Motor neuron (in vitro differentiated cells): ENCODE data around the gene DGKI. TPM values are rescaled to one million over a fixed set of nuclear protein-coding genes. Genes with fewer than 3 reads are reported as not detected.

Experiments
- ATAC-seq, 8 experiments: fragments of 200-7000 bp; cut with Tn5 transposase; replicated peaks in 6 of 8; 2 replicates each; pipeline ENCODE4 v1.8.0; 2021; ENCODE audit warnings: mild to moderate bottlenecking in 8 of 8, moderate library complexity in 8 of 8
- H3K27ac ChIP-seq, 2 donors: fragments of 250-450 bp; sonication (Bioruptor Pico); 2 replicates each; pipeline ENCODE4 v1.9.0; 2021; ENCODE audit warnings: antibody characterized with exemption in 2 of 2, mild to moderate bottlenecking in 2 of 2, moderate library complexity in 1 of 2
- H3K4me1 ChIP-seq, 2 donors: fragments of 250-450 bp; sonication (Bioruptor Pico); replicated peaks in 1 of 2; 2 replicates each; pipeline ENCODE4 v1.6.1; 2021; ENCODE audit warnings: antibody characterized with exemption in 2 of 2, mild to moderate bottlenecking in 2 of 2, moderate library complexity in 1 of 2
- H3K4me3 ChIP-seq, 5 donors: fragments of 250-450 bp; sonication (Bioruptor Pico); 2 replicates each; pipeline ENCODE4 v1.9.0; 2021; ENCODE audit warnings: antibody characterized with exemption in 5 of 5, mild to moderate bottlenecking in 5 of 5, moderate library complexity in 4 of 5
- WGBS, 10 experiments: fragments of 450-650 bp; shearing (Covaris generic); methylation state at CpG; one replicate each; pipeline ENCODE4 v1.0.0; 2022; 5-methylcytosine and 5-hydroxymethylcytosine counted together
- in situ Hi-C, 9 experiments: fragments of 400-800 bp; cut with MboI; loops; one replicate each; pipeline ENCODE4 v1.15.0; 2021; ENCODE audit warnings: low sequenced_read_pairs in 9 of 9, low pct_unique_long_range_greater_than_20kb in 2 of 9; ENCODE audit not compliant: unreplicated experiment in 9 of 9
- total RNA-seq, 8 experiments: library from RNA; unstranded; fragments of 300-600 nt; gene quantifications; 2 replicates each; pipeline versions ENCODE4 v1.2.3 to v1.2.4, GENCODE V29; 2022

DGKI gene
- total RNA-seq, 8 experiments from 2014 or later: 0.27 to 30.3 (median 10.4) TPM

DNA sequence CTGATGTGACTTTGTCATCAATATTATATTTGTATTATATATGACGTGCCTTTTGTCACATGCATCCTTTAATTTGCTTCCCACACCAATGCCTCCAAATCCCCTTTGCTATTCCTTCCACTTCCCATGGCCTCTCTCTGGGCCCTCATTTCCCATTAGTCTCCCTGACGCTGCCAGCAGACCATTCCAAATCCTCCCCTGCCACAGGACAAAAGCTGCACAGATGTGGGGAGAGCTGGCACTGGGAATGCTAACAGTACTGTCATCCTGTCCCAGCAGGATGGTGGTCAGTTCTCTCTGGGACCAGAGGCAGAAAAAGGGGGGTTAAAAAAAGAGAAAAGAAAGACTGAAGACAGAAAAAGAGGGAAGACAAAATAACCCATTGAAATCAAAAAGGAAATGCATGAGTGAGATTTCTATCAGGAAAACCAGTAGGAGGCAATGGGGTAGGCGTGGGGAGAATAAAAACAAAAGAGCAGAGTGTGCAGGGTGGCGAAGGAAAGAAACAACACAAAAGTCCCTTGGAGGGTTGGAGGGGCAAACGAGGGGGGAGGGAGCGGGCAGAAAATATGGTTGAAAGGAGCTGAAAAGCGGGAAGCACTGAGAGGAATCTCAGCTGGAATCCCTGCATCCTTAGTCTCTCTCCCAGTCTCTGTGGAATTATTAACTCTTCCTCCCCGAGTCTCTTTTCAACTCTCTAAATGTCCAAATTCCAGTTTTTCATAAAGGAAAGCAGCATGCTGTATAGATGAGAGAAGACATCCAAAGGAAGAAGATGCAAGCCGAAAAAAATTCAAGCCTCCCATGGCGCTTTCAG, 444.0 kb downstream of the DGKI start:
- peaks cover 9% of the 10 kb centered on the region in 2 donors for H3K4me1 ChIP-seq
- no peak overlapping the region for H3K4me3 ChIP-seq
- ATAC-seq: peak in 1 of 8 experiments; percentile 10
- no peak overlapping the region for H3K27ac ChIP-seq
- in situ Hi-C loops: no loop called here
- WGBS, 10 experiments: 11 to 72% (median 33%) methylated on average over 2 to 6 of the region's 10 CpGs

DNA sequence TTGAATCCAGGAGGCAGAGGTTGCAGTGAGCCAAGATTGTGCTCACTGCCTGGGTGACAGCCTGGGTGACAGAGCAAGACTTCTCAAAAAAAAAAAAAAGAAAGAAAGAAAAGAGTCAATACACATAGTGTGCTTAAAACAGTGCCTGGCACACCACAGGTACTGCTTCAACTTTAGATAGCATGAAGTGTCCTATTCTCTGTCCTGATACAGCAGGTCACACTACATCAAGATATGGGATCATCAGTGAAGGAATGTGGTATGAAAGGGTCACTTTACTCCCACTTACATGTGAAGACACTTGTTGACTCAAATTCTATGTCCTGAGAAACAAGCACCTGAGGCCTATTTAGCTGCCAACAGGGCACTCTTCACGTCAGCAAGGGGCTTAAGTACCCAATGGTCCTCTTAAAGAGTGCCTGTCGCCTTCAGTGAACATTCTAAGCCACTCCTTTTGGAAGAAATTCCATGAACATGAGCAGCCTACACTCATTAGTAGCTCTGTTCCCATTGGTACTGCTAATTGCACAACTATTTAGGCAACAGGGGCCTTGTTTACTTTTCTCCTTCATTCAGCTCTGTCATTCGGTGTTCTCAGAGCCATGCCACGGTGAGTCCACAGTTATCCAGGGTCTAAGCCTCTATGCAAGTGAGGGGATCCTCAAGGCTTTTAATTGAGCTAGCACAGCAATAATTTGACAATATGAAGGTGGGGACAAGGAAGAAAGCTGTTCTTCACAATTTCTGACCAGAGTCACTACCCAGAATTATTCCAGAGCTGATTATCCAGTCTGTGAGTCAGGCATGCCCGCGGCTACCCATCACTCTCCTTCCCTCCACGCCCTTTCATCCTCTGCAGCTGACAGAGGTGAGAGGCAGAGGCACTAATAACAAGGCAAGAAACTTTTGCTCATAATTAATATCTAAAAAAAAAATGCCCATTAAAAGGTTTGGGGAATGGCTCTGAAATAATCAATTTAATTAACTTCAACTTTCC, 446.6 kb downstream of the DGKI start:
- Histone ChIP-seq H3K4me1 (peaks cover 9% of the 10 kb centered on the region in 2 donors), H3K27ac (no peak overlapping the region), H3K4me3 (no peak overlapping the region)
- WGBS, 10 experiments: 34 to 93% (median 75%) methylated on average over 3 to 7 of the region's 7 CpGs; no CpG with 5 or more reads in 2 of the 10 experiments
- in situ Hi-C loops: no loop called here
- no peak for ATAC-seq

GRCh38 chr7:137396051-137396450, 450.7 kb downstream of the DGKI start:
- in situ Hi-C loops: no loop called here
- no peak overlapping the region for H3K4me3 ChIP-seq
- H3K27ac ChIP-seq: no peak overlapping the region
- H3K4me1 ChIP-seq: no peaks in the 10 kb centered on the region
- WGBS, 10 experiments: 40 to 100% (median 96%) methylated on average over 1 to 4 of the region's 4 CpGs; no CpG with 5 or more reads in 5 of the 10 experiments
- no peak for ATAC-seq

DNA sequence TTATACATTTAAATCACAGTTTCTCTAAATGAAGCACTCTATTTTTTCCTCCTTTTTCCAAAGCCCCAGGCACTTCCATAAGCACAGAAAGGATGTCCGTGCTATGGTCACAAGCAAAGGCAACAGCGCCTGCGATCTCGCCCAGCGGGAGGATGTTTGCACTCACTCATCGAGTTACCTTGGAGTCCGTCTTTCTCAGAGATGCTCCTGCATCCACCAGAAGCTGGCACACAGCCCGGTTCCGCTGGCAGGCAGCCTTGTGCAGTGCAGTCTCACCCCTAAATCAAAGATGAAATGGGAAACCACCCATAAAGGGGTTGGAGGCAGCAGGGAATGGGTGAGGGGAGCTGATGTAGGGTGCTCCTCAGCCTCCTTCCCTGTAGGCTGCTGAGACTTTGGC, 451.4 kb downstream of the DGKI start:
- in situ Hi-C loops: no loop called here

DNA sequence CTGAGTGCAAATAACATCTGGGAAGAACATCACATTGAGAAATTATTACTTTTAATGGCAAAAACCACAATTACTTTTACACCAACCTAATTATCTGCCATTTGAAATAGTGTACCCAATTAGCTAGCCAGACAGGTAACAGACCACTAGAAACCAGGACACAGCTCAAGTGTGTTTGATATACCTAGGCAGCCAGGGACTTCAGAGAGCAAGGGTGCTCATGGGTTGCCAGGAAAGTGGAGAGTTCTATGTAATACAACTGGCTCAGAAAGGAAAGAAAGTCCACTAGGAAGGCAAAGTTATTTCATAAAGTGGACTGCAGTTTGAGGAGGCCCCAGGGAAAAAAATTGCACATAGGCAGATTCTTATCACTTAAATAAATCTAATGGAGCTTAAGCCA, 453.2 kb downstream of the DGKI start:
- ATAC-seq: no peak

More for the DNA sequence above, 451.4 kb downstream of the DGKI start:
- no peaks in the 10 kb centered on the region for H3K4me1 ChIP-seq
- no peak overlapping the region for H3K27ac ChIP-seq
- 49 to 100% (median 93%) methylated on average over 1 to 9 of the region's 9 CpGs; no CpG with 5 or more reads in 4 of the 10 experiments for WGBS, 10 experiments
- peak in 3 of 8 experiments; percentile 49 to 96 (median 72) for ATAC-seq
- H3K4me3 ChIP-seq: no peak overlapping the region

GRCh38 chr7:137390076-137390475, 456.7 kb downstream of the DGKI start:
- no peak overlapping the region for H3K4me3 ChIP-seq
- H3K27ac ChIP-seq: no peak overlapping the region
- in situ Hi-C loops: no loop called here
- no peaks in the 10 kb centered on the region for H3K4me1 ChIP-seq
- WGBS, 10 experiments: 0 to 100% (median 57%) methylated on average over 1 of the region's 1 CpG; no CpG with 5 or more reads in 6 of the 10 experiments
- ATAC-seq: no peak

More for the DNA sequence above, 453.2 kb downstream of the DGKI start:
- Histone ChIP-seq H3K4me1 (no peaks in the 10 kb centered on the region), H3K4me3 (no peak overlapping the region), H3K27ac (no peak overlapping the region)
- in situ Hi-C loops: no loop called here

- ATAC-seq: no peak
- in situ Hi-C loops: no loop called here
- 0 to 100% (median 86%) methylated on average over 1 of the region's 1 CpG; no CpG with 5 or more reads in 5 of the 10 experiments for WGBS, 10 experiments
Observed at GRCh38 chr7:137388916-137389315, 457.9 kb downstream of the DGKI start.

DNA sequence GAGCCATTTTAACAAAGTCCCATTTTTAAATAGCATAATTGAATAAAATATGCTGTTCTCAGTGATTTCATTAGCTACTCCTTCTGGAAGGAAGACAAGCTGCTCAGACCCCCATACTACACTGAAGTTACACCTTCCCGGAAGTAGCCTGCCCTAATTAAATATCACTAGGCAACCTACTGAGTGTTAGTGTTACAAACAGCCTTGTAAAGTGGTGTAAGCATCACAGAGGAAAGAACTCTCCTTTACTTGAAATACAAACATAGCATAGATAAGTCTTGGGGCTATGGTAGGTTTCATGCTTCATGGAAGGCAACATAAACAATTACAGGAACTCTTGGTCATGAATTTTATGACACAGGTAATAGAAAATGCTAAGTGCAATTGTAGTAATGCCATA, 459.8 kb downstream of the DGKI start:
- H3K27ac ChIP-seq: no peak overlapping the region
- in situ Hi-C loops: no loop called here
- WGBS, 10 experiments: 0 to 67% (median 33%) methylated on average over 1 of the region's 1 CpG; no CpG with 5 or more reads in 3 of the 10 experiments
- ATAC-seq: peak in 1 of 8 experiments; percentile 45
- H3K4me3 ChIP-seq: no peak overlapping the region
- H3K4me1 ChIP-seq: no peaks in the 10 kb centered on the region

More at GRCh38 chr7:137388916-137389315, 457.9 kb downstream of the DGKI start:
- no peak overlapping the region for H3K4me3 ChIP-seq
- no peaks in the 10 kb centered on the region for H3K4me1 ChIP-seq
- no peak overlapping the region for H3K27ac ChIP-seq

GRCh38 chr7:137381045-137381444, 465.7 kb downstream of the DGKI start:
- Histone ChIP-seq H3K27ac (no peak overlapping the region), H3K4me1 (no peaks in the 10 kb centered on the region), H3K4me3 (no peak overlapping the region)
- WGBS, 10 experiments: 20% methylated on average over 1 of the region's 1 CpG; no CpG with 5 or more reads in 9 of the 10 experiments
- in situ Hi-C loops: no loop called here
- no peak for ATAC-seq

DNA sequence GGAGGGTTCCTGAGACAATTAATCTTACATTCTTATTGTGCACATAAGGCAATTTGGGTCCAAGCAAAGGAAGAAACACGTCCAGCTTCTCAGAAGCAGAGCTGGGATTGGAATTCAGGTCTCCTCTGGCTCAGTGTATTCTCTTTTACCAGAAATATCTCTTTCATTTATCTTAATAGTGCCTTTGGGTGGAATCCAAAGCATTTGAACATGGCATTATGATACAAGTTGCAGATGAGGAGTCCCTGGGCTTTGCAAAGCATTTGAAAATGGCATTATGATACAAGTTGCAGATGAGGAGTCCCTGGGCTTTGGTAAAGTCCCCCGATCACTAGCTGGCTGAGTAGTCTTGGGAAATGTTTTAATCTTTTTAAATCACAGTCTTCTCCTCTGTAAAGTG, 473.3 kb downstream of the DGKI start:
- no peak overlapping the region for H3K4me3 ChIP-seq
- in situ Hi-C loops: no loop called here
- H3K4me1 ChIP-seq: no peaks in the 10 kb centered on the region
- 0 to 100% (median 77%) methylated on average over 1 to 2 of the region's 2 CpGs for WGBS, 10 experiments
- no peak for ATAC-seq
- no peak overlapping the region for H3K27ac ChIP-seq

GRCh38 chr7:137371616-137372015, 475.2 kb downstream of the DGKI start:
- 19 to 100% (median 88%) methylated on average over 1 to 2 of the region's 2 CpGs; no CpG with 5 or more reads in 1 of the 10 experiments for WGBS, 10 experiments
- ATAC-seq: peak in 2 of 8 experiments; percentile 22 to 53
- Histone ChIP-seq H3K4me1 (no peaks in the 10 kb centered on the region), H3K27ac (no peak overlapping the region), H3K4me3 (no peak overlapping the region)
- in situ Hi-C loops: no loop called here

GRCh38 chr7:137366995-137367394, 479.8 kb downstream of the DGKI start:
- no peak for ATAC-seq
- in situ Hi-C loops: no loop called here
- Histone ChIP-seq H3K4me1 (no peaks in the 10 kb centered on the region), H3K4me3 (no peak overlapping the region), H3K27ac (no peak overlapping the region)
- WGBS, 10 experiments: 0 to 91% (median 80%) methylated on average over 2 to 5 of the region's 5 CpGs

GRCh38 chr7:137363683-137364082, 483.1 kb downstream of the DGKI start:
- ATAC-seq: no peak
- Histone ChIP-seq H3K4me3 (no peak overlapping the region), H3K4me1 (no peaks in the 10 kb centered on the region), H3K27ac (no peak overlapping the region)
- 40 to 100% (median 86%) methylated on average over 1 to 5 of the region's 6 CpGs; no CpG with 5 or more reads in 3 of the 10 experiments for WGBS, 10 experiments
- in situ Hi-C loops: no loop called here
